ENCODE measurements around the gene CSNK1A1. TPM values are rescaled to one million over a fixed set of nuclear protein-coding genes. Genes with fewer than 3 reads are reported as not detected.
A peak's percentile ranks its signal among the peaks of the same experiment; 100 is the strongest.

The CSNK1A1 gene
- total and polyA plus RNA-seq, 2 of the 4 experiments (the other 2 are of a cell fraction), result 140 to 419 TPM

DNA sequence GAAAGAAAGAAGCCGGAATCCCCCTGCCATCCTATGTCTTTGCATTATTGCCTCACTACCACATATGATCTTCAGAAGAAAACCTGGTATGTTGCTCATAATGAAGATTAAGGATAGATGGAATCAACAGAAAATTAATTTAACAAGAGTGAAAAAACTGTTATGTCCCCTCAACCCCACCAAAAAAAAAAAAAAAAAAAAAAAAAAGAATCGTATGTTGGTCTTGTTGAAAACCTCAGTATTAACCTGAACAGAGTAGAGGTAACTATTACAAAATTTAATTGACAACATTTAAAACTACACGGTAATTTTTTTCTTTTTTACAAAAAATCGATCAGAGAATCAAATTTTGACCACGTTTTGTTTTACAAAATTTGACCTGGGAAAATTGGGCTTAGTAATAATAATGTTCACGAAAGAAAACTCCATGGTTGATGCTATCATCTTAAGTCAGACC lies 827 bp upstream of the CSNK1A1 start:
- Histone ChIP-seq H3K79me1 (ENCODE audit: low read depth in 1 of 2, low read length in 2 of 2) (peaks cover 4 to 7% of the 10 kb centered on the region in 2 experiments; a peak in 1 of 4 replicates), H2AK9ac (replicated peaks; ENCODE audit: low read depth, low read length, poor library complexity) (no peak overlapping the region), H3K56ac (ENCODE audit: extremely low read depth, insufficient read depth, low read length) (peak overlapping the region; percentile 95), H2BK120ac (ENCODE audit: low read depth, low read length) (peak overlapping the region; percentile 35; the same call in 1 of the 2 replicates), H2AK5ac (ENCODE audit: low read depth, low read length) (peak overlapping the region; percentile 72; the same call in 1 of the 2 replicates), H3K14ac (replicated peaks; ENCODE audit: low read depth, low read length) (peak overlapping the region; percentile 97), H3K27ac (ENCODE audit: insufficient read depth, low read length) (peak overlapping the region; percentile 80), H3K4me1 (ENCODE audit: control insufficient read depth, insufficient read depth, low read length) (no peaks in the 10 kb centered on the region), H4K20me1 (ENCODE audit: insufficient read depth, low read length) (peaks cover 26% of the 10 kb centered on the region), H3K18ac (ENCODE audit: low read depth, low read length) (peak overlapping the region; percentile 25; the same call in 1 of the 2 replicates), H2AFZ (replicated peaks; ENCODE audit: low read length, poor library complexity) (no peak overlapping the region), H2BK15ac (ENCODE audit: low read depth, low read length) (no peak overlapping the region), H3K9ac (ENCODE audit: low read depth, low read length) (peak overlapping the region; percentile 67), H4K8ac (ENCODE audit: low read depth in 2 of 2, low read length in 2 of 2) (peak overlapping the region; percentile 84 to 94), H4K91ac (ENCODE audit: insufficient read depth, low read depth, low read length) (peak overlapping the region; percentile 81), H2BK5ac (ENCODE audit: low read depth, low read length, poor library complexity, severe bottlenecking) (peak overlapping the region; percentile 74), H4K5ac (ENCODE audit: low read depth, low read length) (peak overlapping the region; percentile 53; the same call in 1 of the 2 replicates), H3K27me3 (ENCODE audit: control insufficient read depth, insufficient read depth, low read length) (no peaks in the 10 kb centered on the region), H3K9me1 (ENCODE audit: insufficient read depth, low read length) (no peaks in the 10 kb centered on the region), H3K36me3 (ENCODE audit: control insufficient read depth, insufficient read depth, low read length) (peaks cover 22% of the 10 kb centered on the region), H3K4ac (ENCODE audit: low read depth, low read length) (peak overlapping the region; percentile 89), H3K4me2 (ENCODE audit: low read depth, low read length) (peak overlapping the region; percentile 78), H3K4me3 (ENCODE audit: insufficient read depth, low read depth, low read length) (peak overlapping the region; percentile 64), H3K9me3 (ENCODE audit: control insufficient read depth, insufficient read depth, low read length) (no peaks in the 10 kb centered on the region), H3K23ac (ENCODE audit: low read depth, low read length) (peak overlapping the region; percentile 96; the same call in 1 of the 2 replicates), H2BK20ac (ENCODE audit: low read depth, low read length) (no peak overlapping the region)
- in situ Hi-C loops (cut with MboI; ENCODE audit: low sequenced_read_pairs) (loop anchor here (25.0 kb wide), 1 partner anchor 390 kb away; no protein-coding TSS in a partner anchor), intact Hi-C loops (cut with micrococcal nuclease) (loop anchor here (5.0 kb wide), 1 partner anchor 35 kb away; no protein-coding TSS in a partner anchor), dilution Hi-C loops (cut with HindIII; ENCODE audit: low sequenced_read_pairs, unreplicated experiment) (no loop called here)
- no peak for TF ChIP-seq BHLHE40 (IDR thresholded peaks at IDR 0.05; ENCODE audit: low read depth, low read length)
- TF ChIP-seq NFE2L2 (IDR thresholded peaks at IDR 0.05; ENCODE audit: low read depth, low read length), result no peak
- no peak for TF ChIP-seq SMC3 (IDR thresholded peaks at IDR 0.05; ENCODE audit: low read depth, low read length)
- TF ChIP-seq RCOR1 (IDR thresholded peaks at IDR 0.05; ENCODE audit: insufficient replicate concordance, low read length), result no peak
- TF ChIP-seq RFX5 (IDR thresholded peaks at IDR 0.05; ENCODE audit: low read depth, low read length), result no peak
- TF ChIP-seq FOS (IDR thresholded peaks at IDR 0.05; ENCODE audit: low read depth, low read length), result no peak
- ATAC-seq (ENCODE audit: low read depth) (no peak), DNase-seq (no peak)
- ChIA-PET POLR2A (ENCODE audit: unreplicated experiment) (interaction anchor here (1.0 kb wide), 1 partner anchor 106 kb away, joined by 4 read pairs; no protein-coding TSS in a partner anchor), CTCF (interaction anchor here (0.5 to 1.9 kb wide), 6 partner anchors 29 to 117 kb away, joined by 4 to 9 read pairs (median 4); no protein-coding TSS in a partner anchor)
- no TSS peak for BruUV-seq (replicated peaks)
- WGBS, 2 experiments (ENCODE audit: extremely low coverage in 2 of 2, insufficient read length in 1 of 2), result no CpG with 5 or more reads among the region's 6 CpGs
